BLaER1 (cell line): Measurements from ENCODE around the gene ZNF337.
"Not testable (repeated sequence)": the region's sequence is repeated elsewhere in the genome, so short reads cannot be mapped to it uniquely, and the experiment has no call there.

Source experiments
- H3K27ac ChIP-seq: shearing (Covaris generic); formaldehyde crosslinking; 2 replicates; pipeline ENCODE4 v1.8.1; 2022
- H3K27me3 ChIP-seq: shearing (Covaris generic); formaldehyde crosslinking; 2 replicates; pipeline ENCODE4 v1.8.1; 2022
- H3K36me3 ChIP-seq: shearing (Covaris generic); formaldehyde crosslinking; 2 replicates; pipeline ENCODE4 v1.8.1; 2022
- H3K4me1 ChIP-seq: shearing (Covaris generic); formaldehyde crosslinking; 2 replicates; pipeline ENCODE4 v1.8.1; 2022
- H3K4me2 ChIP-seq: shearing (Covaris generic); formaldehyde crosslinking; 2 replicates; pipeline ENCODE4 v1.8.1; 2022
- H3K4me3 ChIP-seq: shearing (Covaris generic); formaldehyde crosslinking; 2 replicates; pipeline ENCODE4 v1.8.1; 2022
- H3K9ac ChIP-seq: shearing (Covaris generic); formaldehyde crosslinking; 2 replicates; pipeline ENCODE4 v1.8.1; 2022
- H3K9me3 ChIP-seq: shearing (Covaris generic); formaldehyde crosslinking; 2 replicates; pipeline ENCODE4 v1.8.1; 2022
- H4K20me1 ChIP-seq: shearing (Covaris generic); formaldehyde crosslinking; 2 replicates; pipeline ENCODE4 v1.8.1; 2022
- Cebpa-rat ChIP-seq: shearing (Covaris generic); IDR thresholded peaks from 2 replicates; pipeline ENCODE4 v1.8.1; 2022

Gene ZNF337

GRCh38 chr20:25675161-25675560 lies 21.5 kb downstream of the ZNF337 start:
- Histone ChIP-seq H3K36me3 (peaks cover 69% of the 10 kb centered on the region), H3K4me3 (no peak overlapping the region), H3K9me3 (peaks cover 5% of the 10 kb centered on the region; the same call in 1 of the 2 replicates), H3K27me3 (no peaks in the 10 kb centered on the region), H4K20me1 (no peaks in the 10 kb centered on the region), H3K27ac (no peak overlapping the region), H3K4me2 (no peak overlapping the region), H3K4me1 (no peaks in the 10 kb centered on the region), H3K9ac (no peak overlapping the region)
- TF ChIP-seq Cebpa-rat: no peak

- H4K20me1 ChIP-seq: no peaks in the 10 kb centered on the region
- no peak overlapping the region for H3K9ac ChIP-seq
- no peak overlapping the region for H3K27ac ChIP-seq
- TF ChIP-seq Cebpa-rat: no peak
- no peaks in the 10 kb centered on the region for H3K9me3 ChIP-seq
- H3K4me1 ChIP-seq: no peaks in the 10 kb centered on the region
- peaks cover 53% of the 10 kb centered on the region for H3K36me3 ChIP-seq
- no peak overlapping the region for H3K4me2 ChIP-seq
- no peaks in the 10 kb centered on the region for H3K27me3 ChIP-seq
- H3K4me3 ChIP-seq: no peak overlapping the region
Measured at GRCh38 chr20:25672659-25673235, 23.9 kb downstream of the ZNF337 start.

- Histone ChIP-seq H3K4me3 (no peak overlapping the region), H4K20me1 (no peaks in the 10 kb centered on the region), H3K27ac (no peak overlapping the region), H3K4me1 (no peaks in the 10 kb centered on the region), H3K9ac (no peak overlapping the region), H3K4me2 (no peak overlapping the region), H3K9me3 (no peaks in the 10 kb centered on the region), H3K27me3 (no peaks in the 10 kb centered on the region), H3K36me3 (peaks cover 25% of the 10 kb centered on the region)
- no peak for TF ChIP-seq Cebpa-rat
Measured at GRCh38 chr20:25669826-25670422, 26.7 kb downstream of the ZNF337 start.

GRCh38 chr20:25668446-25668845 lies 28.2 kb downstream of the ZNF337 start:
- Histone ChIP-seq H3K27ac (no peak overlapping the region), H3K9ac (no peak overlapping the region), H3K36me3 (peaks cover 10% of the 10 kb centered on the region), H3K4me1 (no peaks in the 10 kb centered on the region), H3K27me3 (no peaks in the 10 kb centered on the region), H3K9me3 (no peaks in the 10 kb centered on the region), H4K20me1 (no peaks in the 10 kb centered on the region), H3K4me2 (no peak overlapping the region), H3K4me3 (no peak overlapping the region)
- TF ChIP-seq Cebpa-rat: no peak

- H3K4me2 ChIP-seq: no peak overlapping the region
- no peak for TF ChIP-seq Cebpa-rat
Measured at GRCh38 chr20:25659999-25660398, 36.7 kb downstream of the ZNF337 start.

GRCh38 chr20:25654487-25654886 lies 42.2 kb downstream of the ZNF337 start:
- Histone ChIP-seq H3K4me1 (no peaks in the 10 kb centered on the region), H3K9ac (no peak overlapping the region), H3K9me3 (no peaks in the 10 kb centered on the region), H3K36me3 (peaks cover 19% of the 10 kb centered on the region), H3K4me3 (no peak overlapping the region), H3K4me2 (no peak overlapping the region), H4K20me1 (no peaks in the 10 kb centered on the region), H3K27me3 (no peaks in the 10 kb centered on the region), H3K27ac (no peak overlapping the region)
- TF ChIP-seq Cebpa-rat: no peak

More at GRCh38 chr20:25659999-25660398, 36.7 kb downstream of the ZNF337 start:
- peaks cover 18% of the 10 kb centered on the region for H3K36me3 ChIP-seq
- H3K9me3 ChIP-seq: peaks cover 8% of the 10 kb centered on the region
- no peak overlapping the region for H3K4me3 ChIP-seq
- H3K9ac ChIP-seq: no peak overlapping the region
- no peak overlapping the region for H3K27ac ChIP-seq
- H3K27me3 ChIP-seq: no peaks in the 10 kb centered on the region
- H3K4me1 ChIP-seq: no peaks in the 10 kb centered on the region
- H4K20me1 ChIP-seq: no peaks in the 10 kb centered on the region

- not testable (repeated sequence) for H3K4me1 ChIP-seq, H3K4me3 ChIP-seq, H4K20me1 ChIP-seq, H3K9ac ChIP-seq, H3K27ac ChIP-seq, H3K27me3 ChIP-seq, H3K4me2 ChIP-seq, H3K9me3 ChIP-seq
- peaks cover 20% of the 10 kb centered on the region for H3K36me3 ChIP-seq
Measured at GRCh38 chr20:25652866-25653265, 43.8 kb downstream of the ZNF337 start.

GRCh38 chr20:25644814-25645213 lies 51.8 kb downstream of the ZNF337 start:
- Histone ChIP-seq H3K27me3 (no peaks in the 10 kb centered on the region), H3K9ac (no peak overlapping the region), H3K27ac (no peak overlapping the region), H4K20me1 (no peaks in the 10 kb centered on the region), H3K4me3 (no peak overlapping the region), H3K9me3 (peaks cover 28% of the 10 kb centered on the region), H3K4me1 (no peaks in the 10 kb centered on the region), H3K36me3 (peaks cover 44% of the 10 kb centered on the region), H3K4me2 (no peak overlapping the region)
- TF ChIP-seq Cebpa-rat: no peak

GRCh38 chr20:25643716-25644115 lies 52.9 kb downstream of the ZNF337 start:
- Histone ChIP-seq H3K9me3 (peaks cover 28% of the 10 kb centered on the region), H3K4me2 (no peak overlapping the region), H3K27ac (no peak overlapping the region), H4K20me1 (no peaks in the 10 kb centered on the region), H3K27me3 (no peaks in the 10 kb centered on the region), H3K36me3 (peaks cover 44% of the 10 kb centered on the region), H3K9ac (no peak overlapping the region), H3K4me3 (no peak overlapping the region), H3K4me1 (no peaks in the 10 kb centered on the region)
- TF ChIP-seq Cebpa-rat: no peak

- no peak overlapping the region for H3K9ac ChIP-seq
- no peak overlapping the region for H3K27ac ChIP-seq
- H3K36me3 ChIP-seq: peaks cover 43% of the 10 kb centered on the region
- no peaks in the 10 kb centered on the region for H4K20me1 ChIP-seq
- TF ChIP-seq Cebpa-rat: no peak
- H3K4me1 ChIP-seq: no peaks in the 10 kb centered on the region
- peaks cover 44% of the 10 kb centered on the region for H3K9me3 ChIP-seq
- no peak overlapping the region for H3K4me3 ChIP-seq
- no peaks in the 10 kb centered on the region for H3K27me3 ChIP-seq
- no peak overlapping the region for H3K4me2 ChIP-seq
Measured at GRCh38 chr20:25637247-25637646, 59.4 kb downstream of the ZNF337 start.
